GM19239 (cell line): ENCODE data around the gene CREBRF.
"Not testable (repeated sequence)": the region's sequence is repeated elsewhere in the genome, so short reads cannot be mapped to it uniquely, and the experiment has no call there.

Source experiments
- DNase-seq: peaks from one replicate; pipeline ENCODE4 v3.0.0; 2011; ENCODE audit warnings: low spot score; ENCODE audit not compliant: insufficient read length
- FAIRE-seq: peaks from 2 replicates; lab custom pipeline; 2011; peaks lifted over from hg19 to GRCh38; lab: Jason Lieb, UNC

CREBRF gene

DNA sequence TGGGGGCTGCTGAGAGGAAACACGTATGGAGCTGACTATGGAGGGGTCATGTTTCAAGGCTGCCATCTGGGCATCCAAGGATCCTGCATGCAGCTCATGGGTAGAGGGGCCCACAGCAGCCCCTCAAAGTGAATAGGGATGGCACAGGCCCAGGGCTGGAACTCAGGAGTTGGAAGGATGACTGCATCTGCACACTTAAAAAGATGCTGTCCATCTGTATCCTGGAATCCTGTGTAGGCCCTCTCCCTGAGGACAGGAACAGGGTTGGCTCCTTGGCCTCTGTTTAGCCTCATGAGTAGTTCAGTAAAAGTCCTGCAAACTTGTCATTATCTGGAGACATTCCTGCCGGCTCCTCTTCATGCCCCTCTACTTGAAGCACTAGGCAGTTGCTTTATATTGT, 92.2 kb downstream of the CREBRF start:
- DNase-seq (no peak), FAIRE-seq (no peak)

DNA sequence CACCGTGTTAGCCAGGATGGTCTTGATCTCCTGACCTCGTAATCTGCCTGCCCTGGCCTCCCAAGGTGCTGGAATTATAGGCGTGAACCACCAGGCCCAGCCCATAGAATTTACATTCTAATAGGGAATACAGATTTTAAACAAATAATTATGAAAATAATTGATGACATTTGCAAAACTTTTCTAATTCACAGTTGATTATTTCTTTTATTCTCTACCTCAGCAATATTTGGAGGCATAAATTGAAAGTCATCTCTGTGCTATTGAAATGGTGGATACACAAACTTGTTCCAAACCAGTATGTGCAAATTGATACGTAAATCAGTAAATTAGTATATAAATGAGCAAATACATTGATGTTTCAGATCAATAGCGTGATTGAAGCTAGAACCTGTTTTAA, 96.4 kb downstream of the CREBRF start:
- no peak for DNase-seq
- no peak for FAIRE-seq

DNA sequence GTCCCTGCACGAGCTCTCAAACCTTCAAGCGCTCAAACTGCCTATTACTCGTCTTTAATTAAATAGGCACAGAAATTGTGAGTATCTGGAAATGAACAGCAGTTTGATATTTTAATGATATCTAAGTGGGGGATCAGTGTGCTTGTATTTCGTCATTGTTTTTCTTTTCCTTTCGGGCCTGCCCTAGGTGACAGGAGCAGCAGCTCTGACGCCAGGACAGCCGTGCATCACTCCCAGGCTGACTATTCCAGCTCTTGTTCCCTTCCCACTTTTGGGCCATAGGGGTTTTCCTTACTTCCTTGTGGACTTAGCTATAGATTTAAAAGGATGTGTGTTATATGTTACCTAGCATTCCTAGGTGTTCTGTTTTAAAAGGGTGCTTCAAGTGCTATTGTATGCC, 97.7 kb downstream of the CREBRF start:
- no peak for FAIRE-seq
- no peak for DNase-seq

DNA sequence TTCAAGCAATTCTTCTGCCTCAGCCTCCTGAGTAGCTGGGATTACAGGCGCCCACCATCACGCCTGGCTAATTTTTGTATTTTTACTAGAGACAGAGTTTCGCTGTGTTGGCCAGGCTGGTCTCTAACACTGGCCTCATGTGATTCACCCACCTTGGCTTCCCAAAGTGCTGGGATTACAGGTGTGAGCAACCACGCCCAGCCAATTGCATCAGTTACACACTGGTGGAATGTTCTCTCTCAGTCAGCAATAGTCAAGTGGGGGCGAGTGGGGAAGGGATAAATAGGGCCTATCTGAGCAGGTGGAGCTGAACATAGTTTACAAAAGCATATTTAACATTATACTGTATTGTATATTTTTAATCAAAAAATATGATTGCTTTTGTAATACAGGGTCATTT, 98.5 kb downstream of the CREBRF start:
- not testable (repeated sequence) for FAIRE-seq, DNase-seq

DNA sequence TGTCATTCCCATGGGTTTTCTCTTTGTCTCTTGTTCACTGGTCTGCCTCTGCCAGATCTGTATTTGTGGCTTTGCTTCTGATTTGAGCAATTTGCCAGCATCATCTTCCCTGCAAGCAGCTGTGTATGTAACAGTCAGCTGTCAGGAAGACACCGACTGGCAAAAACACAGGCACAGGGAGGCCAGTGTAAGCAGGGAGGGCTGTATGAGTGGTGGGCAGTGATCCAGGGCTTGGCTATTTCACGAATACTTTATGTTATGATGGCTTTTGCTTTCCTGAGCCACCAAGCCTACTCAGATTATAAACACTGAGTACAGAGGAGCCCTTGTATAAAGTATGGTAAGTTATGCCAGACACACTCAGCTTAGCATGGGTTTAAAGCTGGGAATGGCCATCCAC, 99.8 kb downstream of the CREBRF start:
- DNase-seq (no peak), FAIRE-seq (no peak)

DNA sequence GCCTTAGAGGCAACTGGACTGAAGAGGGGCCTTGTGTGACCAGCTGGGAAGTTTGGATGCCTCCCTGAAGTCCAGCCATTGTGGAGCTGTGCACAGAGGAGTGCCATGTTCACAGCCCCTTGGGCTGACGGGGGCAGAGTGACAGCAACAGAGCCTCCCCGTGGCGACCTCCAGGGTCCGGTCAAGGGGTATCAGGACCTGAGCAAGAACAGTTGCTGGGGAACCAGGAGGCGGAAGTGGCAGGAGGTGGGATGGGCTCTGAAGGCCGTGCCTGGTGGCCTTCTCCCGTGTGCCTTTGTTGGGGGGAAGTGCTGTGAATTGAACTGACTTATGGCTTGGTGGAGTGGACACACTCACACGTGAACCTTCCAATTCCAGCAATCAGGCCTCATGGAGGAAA, 102.2 kb downstream of the CREBRF start:
- no peak for DNase-seq
- FAIRE-seq: no peak

DNA sequence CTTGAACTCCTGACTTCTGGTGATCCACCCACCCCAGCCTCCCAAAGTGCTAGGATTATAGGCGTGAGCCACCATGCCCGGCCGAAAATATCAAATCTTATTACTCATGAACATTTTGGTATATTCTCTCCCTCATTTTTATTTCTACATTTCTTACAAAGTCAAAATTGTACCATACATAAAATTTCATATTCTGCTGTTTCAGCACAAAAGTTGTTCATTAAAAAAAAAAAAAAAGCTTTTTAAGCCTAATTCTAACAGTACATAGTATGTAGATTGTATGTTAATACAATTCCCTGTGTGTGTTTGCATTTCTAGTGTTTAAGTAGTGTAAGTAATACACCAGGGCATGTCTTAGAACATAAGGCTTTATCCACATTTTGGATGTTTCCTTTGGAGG, 103.1 kb downstream of the CREBRF start:
- FAIRE-seq: no peak
- DNase-seq: no peak

DNA sequence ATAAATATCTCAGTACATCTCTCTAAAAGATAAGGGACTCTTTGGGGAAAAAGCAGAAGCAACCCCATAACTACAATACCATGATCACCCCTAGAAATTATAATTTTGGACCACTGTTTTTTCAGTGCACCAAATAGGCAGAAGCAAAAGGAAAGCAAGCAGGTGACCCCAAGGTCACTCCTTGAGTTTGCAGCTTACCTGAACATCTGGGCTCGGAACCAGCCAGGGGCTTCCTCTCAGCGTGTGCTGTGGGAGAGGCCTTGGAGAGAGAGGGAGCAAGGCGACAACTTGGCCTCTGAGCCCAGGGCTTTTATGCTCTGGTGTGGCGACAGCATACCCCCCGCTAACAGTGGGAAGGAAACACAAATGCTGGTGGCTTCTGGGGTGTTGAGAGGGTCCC, 105.0 kb downstream of the CREBRF start:
- FAIRE-seq (no peak), DNase-seq (no peak)

DNA sequence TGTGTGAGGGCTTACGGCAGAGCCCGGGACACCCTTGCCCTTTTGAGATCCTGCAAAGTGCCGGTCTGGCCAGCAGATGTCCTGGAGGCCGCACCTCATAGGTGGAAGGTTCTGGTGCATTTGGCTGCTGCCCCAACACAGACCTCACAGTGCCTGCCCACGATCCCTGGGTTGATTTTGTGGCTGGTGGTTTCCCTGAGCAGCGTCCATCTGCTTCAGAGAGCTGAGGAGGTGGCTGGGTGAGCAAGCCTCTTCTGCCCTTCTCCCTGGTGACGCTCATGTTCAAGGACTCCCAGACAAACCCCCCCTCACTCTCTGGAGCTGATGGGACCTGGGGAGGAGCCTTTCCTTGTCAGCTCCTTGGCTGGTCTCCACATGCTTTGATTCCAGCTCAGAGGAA, 107.1 kb downstream of the CREBRF start:
- FAIRE-seq (no peak), DNase-seq (no peak)

DNA sequence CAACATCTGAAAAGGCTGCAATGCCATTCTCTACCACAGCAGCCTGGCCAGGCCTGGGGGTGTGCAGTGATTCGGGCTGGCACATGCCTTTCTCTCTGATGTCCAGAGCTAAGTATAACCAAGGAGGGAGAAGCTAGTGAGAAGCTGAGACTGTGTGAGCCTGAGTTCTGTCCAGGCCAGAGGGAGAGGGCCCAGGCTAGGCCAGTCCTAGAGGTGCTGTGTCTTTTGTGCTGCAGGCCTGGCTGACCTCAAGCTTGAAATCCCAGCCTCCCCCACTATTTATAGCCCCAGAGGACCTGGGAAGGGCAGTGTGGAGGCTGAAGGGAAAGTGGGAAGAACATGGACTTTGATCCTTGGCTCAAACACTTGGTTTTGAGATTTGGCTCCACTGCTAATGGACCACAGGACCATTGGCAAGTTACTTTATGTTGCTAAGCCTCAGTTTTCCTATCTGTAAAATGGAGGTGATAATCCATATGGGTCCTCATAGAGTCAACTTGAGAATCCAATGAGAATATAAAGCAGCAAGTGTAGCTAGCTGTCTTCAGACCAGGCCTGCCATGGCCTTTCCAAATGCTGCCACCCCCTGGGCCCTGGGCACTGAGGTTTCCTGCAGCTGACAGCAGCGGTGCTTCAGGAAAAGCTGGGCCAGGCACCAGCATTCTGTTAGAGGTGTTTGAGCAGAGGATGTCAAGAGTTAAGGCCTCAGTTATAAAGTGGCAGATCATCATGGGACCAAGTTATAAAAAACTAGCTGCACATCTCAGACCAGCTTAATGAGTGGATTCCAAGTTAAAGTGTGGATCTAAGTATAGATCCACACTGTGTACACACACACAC, 109.2 kb downstream of the CREBRF start:
- FAIRE-seq: no peak

DNA sequence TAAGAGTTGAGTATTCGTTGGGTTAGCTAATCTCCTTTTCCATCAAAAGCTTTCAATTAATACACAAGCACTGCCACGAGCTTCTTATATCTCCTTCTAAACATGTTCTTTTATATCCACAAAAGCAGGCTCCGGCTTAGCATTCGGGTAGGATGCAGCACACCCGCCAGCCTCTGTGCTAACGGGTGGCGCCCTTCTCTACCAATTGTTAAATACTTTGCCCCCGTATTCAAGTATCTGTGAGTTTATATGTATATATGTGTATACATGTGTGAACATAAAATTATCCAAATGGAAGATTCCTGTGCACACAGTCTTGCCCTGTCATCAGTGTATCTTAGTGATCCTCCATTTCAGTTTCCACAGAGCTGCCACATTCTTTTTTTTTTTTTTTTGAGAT, 116.0 kb downstream of the CREBRF start:
- no peak for FAIRE-seq
- no peak for DNase-seq

More for the DNA sequence above, 109.2 kb downstream of the CREBRF start:
- DNase-seq: no peak

DNA sequence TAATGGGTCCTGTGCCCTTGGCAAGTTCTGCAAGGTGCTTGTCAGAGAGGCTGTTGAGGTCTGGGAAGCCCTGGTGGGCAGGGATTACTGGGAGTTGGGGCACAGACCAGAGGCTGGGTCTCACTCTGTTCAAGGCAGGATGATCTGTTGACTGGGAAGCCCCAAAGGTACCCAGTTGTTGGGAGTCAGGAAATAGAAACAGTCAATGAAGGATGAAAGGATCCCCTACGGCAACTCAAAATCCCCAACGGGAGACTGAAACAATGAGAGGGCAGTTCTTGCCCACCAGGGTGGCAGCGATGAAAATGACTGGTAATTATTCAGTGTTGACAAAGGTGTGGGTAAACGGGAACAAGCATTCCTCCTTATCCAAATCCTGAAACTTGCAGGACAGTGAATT, 119.4 kb downstream of the CREBRF start:
- FAIRE-seq (no peak), DNase-seq (no peak)

DNA sequence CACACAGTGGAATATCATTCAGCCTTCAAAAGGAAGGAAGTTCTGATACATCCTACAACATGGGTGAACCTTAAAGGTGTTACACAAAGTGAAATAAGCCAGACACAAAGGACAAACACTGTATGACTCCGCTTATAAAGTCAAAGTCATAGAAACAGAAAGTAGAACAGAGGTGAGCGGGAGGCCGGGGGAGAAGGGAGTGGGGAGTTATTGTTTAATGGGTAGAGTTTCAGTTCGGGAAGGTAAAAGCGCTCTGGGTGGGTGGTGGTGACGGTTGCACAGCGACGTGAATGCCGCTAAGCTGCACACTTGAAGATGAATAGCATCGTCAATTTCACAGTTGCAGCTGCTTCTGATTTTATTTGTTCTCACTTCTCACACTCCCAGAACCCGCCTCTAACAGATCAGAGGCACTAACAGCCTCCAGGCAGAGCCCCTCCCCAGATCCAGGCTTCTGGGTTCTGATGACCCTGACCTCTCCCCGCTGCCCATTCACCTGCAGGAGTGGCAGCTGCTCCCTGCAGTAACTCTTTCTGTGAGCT, 122.3 kb downstream of the CREBRF start:
- no peak for FAIRE-seq
- DNase-seq: no peak

DNA sequence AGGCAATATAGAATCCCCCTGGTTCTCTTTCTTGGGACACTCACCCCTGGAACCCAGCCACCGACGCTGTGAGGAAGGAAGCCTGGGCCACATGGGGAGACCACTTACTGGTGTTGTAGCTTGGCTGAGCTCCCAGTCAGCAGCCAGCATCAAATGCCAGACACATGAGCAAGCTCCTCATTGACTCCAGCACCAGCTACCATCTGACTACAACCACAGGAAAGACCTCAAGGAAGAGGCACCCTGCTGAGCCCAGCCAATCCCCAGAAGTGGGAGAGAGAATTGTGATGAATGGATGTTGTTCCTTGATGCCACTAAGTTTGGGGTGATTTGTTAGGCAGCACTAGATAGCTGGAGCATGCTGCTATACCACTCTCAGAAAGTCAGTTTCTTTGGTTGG, 124.2 kb downstream of the CREBRF start:
- FAIRE-seq (no peak), DNase-seq (no peak)

DNA sequence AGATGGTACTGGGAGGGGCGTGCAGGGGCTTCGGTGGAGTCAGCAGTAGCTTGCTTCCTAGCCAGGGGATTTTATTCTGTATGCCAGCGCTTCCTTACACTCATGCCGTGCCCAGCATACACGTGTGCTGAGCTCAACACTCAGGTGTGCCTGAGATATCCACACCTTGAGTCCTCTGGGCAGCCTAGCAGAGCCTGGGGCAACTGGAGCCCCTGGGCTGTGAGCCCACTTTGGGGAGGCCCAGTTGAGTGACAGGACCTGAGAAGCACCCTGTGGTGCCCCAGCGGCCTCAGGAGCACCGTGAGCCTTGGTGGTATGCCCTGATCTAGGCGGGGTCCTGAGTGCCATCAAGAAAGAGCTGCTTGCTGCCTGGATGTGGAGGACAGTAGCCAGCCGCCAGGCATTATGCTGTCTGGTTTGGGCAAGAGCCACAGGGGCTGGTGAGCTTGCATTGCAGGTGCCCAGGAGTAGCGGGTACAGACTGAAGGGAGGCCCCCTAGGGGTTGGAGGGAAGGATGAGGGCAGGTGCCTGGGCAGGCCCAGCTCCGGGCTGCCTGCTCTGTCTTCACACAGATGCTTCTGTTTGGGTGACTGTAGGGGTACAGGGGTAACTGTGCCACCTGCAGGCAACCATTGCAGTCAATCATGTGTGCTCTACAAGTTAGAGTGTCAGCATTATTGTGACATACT, 131.0 kb downstream of the CREBRF start:
- no peak for FAIRE-seq
- DNase-seq: no peak

DNA sequence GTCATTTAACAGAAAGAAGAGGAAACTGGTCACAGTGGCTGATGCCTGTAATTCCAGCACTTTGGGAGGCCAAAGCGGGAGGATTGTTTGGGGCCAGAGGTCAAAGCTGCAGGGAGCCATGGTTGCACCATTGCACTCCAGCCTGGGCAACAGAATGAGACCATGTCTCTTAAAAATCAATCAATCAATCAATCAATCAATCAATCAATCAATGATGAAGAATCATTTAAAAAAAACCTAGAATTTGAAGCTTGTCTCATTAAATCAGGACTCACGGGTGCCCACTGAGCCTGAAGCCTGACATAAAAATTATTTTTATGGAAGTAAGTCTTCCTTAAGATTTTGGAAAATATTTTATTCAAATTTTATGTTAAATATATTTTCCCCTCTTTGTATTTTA, 132.1 kb downstream of the CREBRF start:
- DNase-seq: no peak
- no peak for FAIRE-seq
